Fibroblast of the aortic adventitia (primary cell): ENCODE results near the gene SON. TPM values are rescaled to one million over a fixed set of nuclear protein-coding genes. Genes with fewer than 3 reads are reported as not detected.

Experiments
- DNase-seq: peaks from one replicate; pipeline ENCODE4 v3.0.0-alpha.2; 2010; ENCODE audit warnings: low read depth
- H3K4me3 ChIP-seq: 2 replicates; pipeline ENCODE4 v1.5.1; 2011; ENCODE audit warnings: low read depth, mild to moderate bottlenecking, control low read depth, low read length, moderate library complexity
- total RNA-seq: library from RNA; depleted of rRNA; stranded (reverse); fragments of >200 nt; gene quantifications from 2 replicates; pipeline ENCODE4 v1.2.3, GENCODE V29; 2012; ENCODE audit warnings: low replicate concordance
- TF ChIP-seq, protein P1 (sequence below): IDR thresholded peaks from 2 replicates; pipeline ENCODE4 v1.5.1; 2011; ENCODE audit warnings: mild to moderate bottlenecking, low read length, control low read depth, inconsistent platforms; ENCODE audit not compliant: insufficient read depth

Gene SON
- total RNA-seq, 1 donor, result 138 TPM

DNA sequence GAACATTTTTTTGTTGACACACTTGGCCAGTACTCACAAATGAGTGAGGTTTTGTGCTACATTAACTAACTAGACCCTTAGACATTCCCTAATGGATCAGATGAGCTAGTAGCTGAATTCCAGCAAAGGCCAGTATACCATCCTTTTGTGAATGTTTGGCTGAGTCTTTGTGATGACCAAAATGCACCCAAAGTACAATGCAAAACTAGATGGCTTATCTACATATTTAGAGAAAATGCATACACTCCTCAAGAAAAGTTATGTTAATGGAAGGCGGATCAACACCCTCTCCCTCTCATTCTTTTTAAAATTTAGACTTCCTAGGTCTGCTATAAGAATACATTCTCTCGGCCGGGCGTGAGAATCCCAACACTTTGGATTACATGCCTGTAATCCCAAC lies 31.2 kb upstream of the SON start:
- H3K4me3 ChIP-seq, result no peak overlapping the region
- no peak for DNase-seq
- TF ChIP-seq, protein P1, sequence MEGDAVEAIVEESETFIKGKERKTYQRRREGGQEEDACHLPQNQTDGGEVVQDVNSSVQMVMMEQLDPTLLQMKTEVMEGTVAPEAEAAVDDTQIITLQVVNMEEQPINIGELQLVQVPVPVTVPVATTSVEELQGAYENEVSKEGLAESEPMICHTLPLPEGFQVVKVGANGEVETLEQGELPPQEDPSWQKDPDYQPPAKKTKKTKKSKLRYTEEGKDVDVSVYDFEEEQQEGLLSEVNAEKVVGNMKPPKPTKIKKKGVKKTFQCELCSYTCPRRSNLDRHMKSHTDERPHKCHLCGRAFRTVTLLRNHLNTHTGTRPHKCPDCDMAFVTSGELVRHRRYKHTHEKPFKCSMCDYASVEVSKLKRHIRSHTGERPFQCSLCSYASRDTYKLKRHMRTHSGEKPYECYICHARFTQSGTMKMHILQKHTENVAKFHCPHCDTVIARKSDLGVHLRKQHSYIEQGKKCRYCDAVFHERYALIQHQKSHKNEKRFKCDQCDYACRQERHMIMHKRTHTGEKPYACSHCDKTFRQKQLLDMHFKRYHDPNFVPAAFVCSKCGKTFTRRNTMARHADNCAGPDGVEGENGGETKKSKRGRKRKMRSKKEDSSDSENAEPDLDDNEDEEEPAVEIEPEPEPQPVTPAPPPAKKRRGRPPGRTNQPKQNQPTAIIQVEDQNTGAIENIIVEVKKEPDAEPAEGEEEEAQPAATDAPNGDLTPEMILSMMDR, result no peak

- TF ChIP-seq, protein P1, result no peak
- no peak overlapping the region for H3K4me3 ChIP-seq
- DNase-seq, result no peak
These were observed 30.4 kb upstream of the SON start for GRCh38 chr21:33512481-33512880.

DNA sequence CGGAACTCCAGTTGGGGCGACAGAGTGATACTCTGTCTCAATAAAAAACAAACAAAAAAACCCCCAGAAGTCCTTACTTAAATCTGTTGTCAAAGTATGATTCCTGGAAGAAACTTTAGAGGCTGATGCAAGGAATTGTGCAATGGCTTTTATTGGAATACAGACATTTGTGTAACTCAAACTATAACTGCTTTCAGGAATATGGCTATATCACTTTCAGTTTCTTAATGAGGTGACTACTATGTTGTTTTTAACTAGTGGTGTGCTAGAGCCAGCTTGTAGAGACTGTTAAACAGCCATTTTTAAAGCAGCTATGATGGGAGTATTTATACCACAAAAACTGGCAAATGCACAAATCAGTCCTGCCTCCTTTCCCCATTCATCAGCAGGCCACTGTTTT lies 28.6 kb upstream of the SON start:
- peak; percentile 45 for DNase-seq
- no peak overlapping the region for H3K4me3 ChIP-seq
- TF ChIP-seq, protein P1, result no peak

GRCh38 chr21:33518899-33519298 lies 23.9 kb upstream of the SON start:
- TF ChIP-seq, protein P1, result no peak
- H3K4me3 ChIP-seq, result no peak overlapping the region
- DNase-seq, result no peak

- TF ChIP-seq, protein P1, result no peak
- no peak overlapping the region for H3K4me3 ChIP-seq
- no peak for DNase-seq
These were observed 20.4 kb upstream of the SON start for GRCh38 chr21:33522297-33522952.

DNA sequence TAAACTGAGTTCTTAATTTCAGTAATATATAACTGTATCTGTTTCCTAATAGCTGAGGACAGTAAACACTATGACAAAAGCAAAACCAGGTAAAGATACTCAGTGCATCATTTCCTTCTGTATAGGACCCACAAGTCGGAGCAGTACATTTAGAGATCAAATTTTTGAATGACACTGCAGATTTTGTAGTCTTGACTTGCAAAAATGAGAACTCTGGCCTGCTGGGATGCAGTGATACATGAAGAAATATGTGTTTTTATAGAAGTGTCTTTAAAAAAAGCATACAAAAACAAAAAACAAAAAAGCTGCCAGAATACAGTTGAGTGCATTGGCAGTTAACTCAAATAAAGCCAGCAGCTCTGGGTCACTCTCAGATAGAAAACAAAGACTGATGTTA lies 19.9 kb upstream of the SON start:
- no peak overlapping the region for H3K4me3 ChIP-seq
- no peak for DNase-seq
- TF ChIP-seq, protein P1, result no peak

- no peak overlapping the region for H3K4me3 ChIP-seq
- no peak for DNase-seq
- TF ChIP-seq, protein P1, result no peak
These were observed 11.8 kb upstream of the SON start for GRCh38 chr21:33531007-33531406.
